H9 (cell line): ENCODE results near the gene FBN1. TPM values are rescaled to one million over a fixed set of nuclear protein-coding genes. Genes with fewer than 3 reads are reported as not detected.

Experiments
- DNase-seq: peaks from one replicate; pipeline ENCODE4 v3.0.0-alpha.2; 2017
- H2AFZ ChIP-seq: one replicate; pipeline ENCODE4 v1.6.1; 2013; ENCODE audit warnings: mild to moderate bottlenecking, low read length, control low read depth, moderate library complexity
- H2AK5ac ChIP-seq: 2 replicates; pipeline ENCODE4 v1.6.1; 2013; ENCODE audit warnings: low read length, control low read depth, mixed read lengths; ENCODE audit not compliant: insufficient read length
- H2BK120ac ChIP-seq: one replicate; pipeline ENCODE4 v1.6.1; 2013; ENCODE audit warnings: low read depth, mild to moderate bottlenecking, low read length, control low read depth, inconsistent platforms; ENCODE audit not compliant: poor library complexity, severe bottlenecking
- H2BK12ac ChIP-seq: 2 replicates; pipeline ENCODE4 v1.6.1; 2013; ENCODE audit warnings: low read length, control low read depth, mixed read lengths, low read depth; ENCODE audit not compliant: insufficient read length
- H2BK15ac ChIP-seq: 2 replicates; pipeline ENCODE4 v1.6.1; 2013; ENCODE audit warnings: low read depth, low read length, control low read depth
- H2BK20ac ChIP-seq: one replicate; pipeline ENCODE4 v1.6.1; 2013; ENCODE audit warnings: low read depth, mild to moderate bottlenecking, low read length, control low read depth, inconsistent platforms; ENCODE audit not compliant: poor library complexity, severe bottlenecking
- H2BK5ac ChIP-seq: 2 replicates; pipeline ENCODE4 v1.6.1; 2013; ENCODE audit warnings: low read length, control low read depth, mixed read lengths; ENCODE audit not compliant: insufficient read length
- H3K14ac ChIP-seq: 2 replicates; pipeline ENCODE4 v1.6.1; 2013; ENCODE audit warnings: low read length, control low read depth; ENCODE audit not compliant: insufficient read depth
- H3K18ac ChIP-seq: 2 replicates; pipeline ENCODE4 v1.6.1; 2013; ENCODE audit warnings: low read depth, mild to moderate bottlenecking, mixed read lengths, low read length, control low read depth; ENCODE audit not compliant: insufficient read length
- H3K23ac ChIP-seq: 2 replicates; pipeline ENCODE4 v1.6.1; 2013; ENCODE audit warnings: low read length, control low read depth, mixed read lengths, low read depth; ENCODE audit not compliant: insufficient read length
- H3K23me2 ChIP-seq: 2 replicates; pipeline ENCODE4 v1.6.1; 2013; ENCODE audit warnings: low read depth, mild to moderate bottlenecking, mixed read lengths, low read length, control low read depth; ENCODE audit not compliant: insufficient read length, poor library complexity, severe bottlenecking
- H3K27ac ChIP-seq: 2 replicates; pipeline ENCODE4 v1.5.1; 2013; ENCODE audit warnings: low read length, control low read depth, mixed read lengths, low read depth; ENCODE audit not compliant: insufficient read length
- H3K27me3 ChIP-seq: 2 replicates; pipeline ENCODE4 v1.6.1; 2013; ENCODE audit warnings: low read length, control low read depth, inconsistent platforms; ENCODE audit not compliant: insufficient read depth
- H3K4ac ChIP-seq: 2 replicates; pipeline ENCODE4 v1.6.1; 2013; ENCODE audit warnings: low read depth, mild to moderate bottlenecking, control low read depth, inconsistent platforms, low read length, moderate library complexity
- H3K4me1 ChIP-seq: 2 replicates; pipeline ENCODE4 v1.6.1; 2013; ENCODE audit warnings: low read length, control low read depth, inconsistent platforms; ENCODE audit not compliant: insufficient read depth
- H3K4me2 ChIP-seq: 2 replicates; pipeline ENCODE4 v1.6.1; 2013; ENCODE audit warnings: low read length, control low read depth, mixed read lengths; ENCODE audit not compliant: insufficient read length, insufficient read depth
- H3K56ac ChIP-seq: 2 replicates; pipeline ENCODE4 v1.6.1; 2013; ENCODE audit warnings: low read depth, mild to moderate bottlenecking, mixed read lengths, low read length, control low read depth; ENCODE audit not compliant: insufficient read length
- H3K79me1 ChIP-seq: 2 replicates; pipeline ENCODE4 v1.6.1; 2013; ENCODE audit warnings: low read depth, mild to moderate bottlenecking, moderate library complexity, low read length, control low read depth, inconsistent platforms; ENCODE audit not compliant: insufficient read depth, poor library complexity, severe bottlenecking
- H3K79me2 ChIP-seq: 2 replicates; pipeline ENCODE4 v1.6.1; 2013; ENCODE audit warnings: low read length, control low read depth, inconsistent platforms; ENCODE audit not compliant: insufficient read depth
- H3K9ac ChIP-seq: 2 replicates; pipeline ENCODE4 v1.6.1; 2013; ENCODE audit warnings: low read length, control low read depth, mixed read lengths; ENCODE audit not compliant: insufficient read length; ENCODE audit errors: extremely low read depth
- H3K9me3 ChIP-seq: one replicate; pipeline ENCODE4 v1.6.1; 2013; ENCODE audit warnings: low read depth, low read length, inconsistent platforms; ENCODE audit not compliant: control insufficient read depth
- H3T11ph ChIP-seq: one replicate; pipeline ENCODE4 v1.6.1; 2013; ENCODE audit warnings: mild to moderate bottlenecking, low read length, control low read depth, inconsistent platforms
- H4K20me1 ChIP-seq: one replicate; pipeline ENCODE4 v1.6.1; 2013; ENCODE audit not compliant: control insufficient read depth, insufficient read length, insufficient read depth
- H4K5ac ChIP-seq: 2 replicates; pipeline ENCODE4 v1.6.1; 2013; ENCODE audit warnings: low read depth, mild to moderate bottlenecking, mixed read lengths, low read length, control low read depth; ENCODE audit not compliant: insufficient read length
- H4K8ac ChIP-seq: replicated peaks from 2 replicates; pipeline ENCODE4 v1.6.1; 2013; ENCODE audit warnings: low read length, control low read depth, mixed read lengths, low read depth; ENCODE audit not compliant: insufficient read length
- H4K91ac ChIP-seq: 2 replicates; pipeline ENCODE4 v1.6.1; 2013; ENCODE audit warnings: low read depth, mild to moderate bottlenecking, moderate library complexity, mixed read lengths, low read length, control low read depth; ENCODE audit not compliant: insufficient read length
- H3K27ac Mint-ChIP-seq, 3 experiments: 2 replicates in 2 of 3; 3 replicates in 1 of 3; pipeline ENCODE4 v1.8.0; 2020 to 2021; ENCODE audit warnings: mixed read lengths in 3 of 3, mild to moderate bottlenecking in 1 of 3, moderate library complexity in 1 of 3
- H3K27me3 Mint-ChIP-seq: 2 replicates; pipeline ENCODE4 v1.8.0; 2021; ENCODE audit warnings: low read depth, mild to moderate bottlenecking, moderate library complexity, mixed read lengths
- H3K36me3 Mint-ChIP-seq, 3 experiments: 2 replicates in 2 of 3; 3 replicates in 1 of 3; pipeline ENCODE4 v1.8.0; 2020 to 2021; ENCODE audit warnings: low read depth in 3 of 3, mixed read lengths in 3 of 3; ENCODE audit not compliant: insufficient read depth in 1 of 3
- H3K4me1 Mint-ChIP-seq, 2 experiments: 2 replicates each; pipeline ENCODE4 v1.8.0; 2020; ENCODE audit warnings: mixed read lengths in 2 of 2
- H3K4me3 Mint-ChIP-seq, 2 experiments: 2 replicates in 1 of 2; 3 replicates in 1 of 2; pipeline ENCODE4 v1.8.0; 2020 to 2021; ENCODE audit warnings: mild to moderate bottlenecking in 2 of 2, mixed read lengths in 2 of 2, moderate library complexity in 1 of 2
- H3K9me3 Mint-ChIP-seq, 2 experiments: 2 replicates in 1 of 2; 3 replicates in 1 of 2; pipeline ENCODE4 v1.8.0; 2020; ENCODE audit warnings: mild to moderate bottlenecking in 2 of 2, mixed read lengths in 2 of 2, moderate library complexity in 1 of 2
- WGBS: extraction: QIAGEN DNeasy Blood & Tissue Kit; methylation state at CpG from one replicate; pipeline ENCODE4 v1.1.7; 2013; ENCODE audit warnings: missing lambda C conversion rate, low lambda C conversion rate, mixed read lengths; ENCODE audit not compliant: insufficient read length; ENCODE audit errors: extremely low coverage; 5-methylcytosine and 5-hydroxymethylcytosine counted together
- total RNA-seq: library from RNA; stranded (reverse); gene quantifications from 2 replicates; pipeline ENCODE4 v1.2.1, GENCODE V29; 2021
- TF ChIP-seq, protein P1 (sequence below): fragments of 200-600 bp; sonication (generic); conservative IDR thresholded peaks from 3 replicates; pipeline ENCODE4 v1.8.0; 2021; ENCODE audit warnings: antibody characterized with exemption, mild to moderate bottlenecking

FBN1 gene
- total RNA-seq, 1 experiment from 2014 or later = 3.6 TPM

DNA sequence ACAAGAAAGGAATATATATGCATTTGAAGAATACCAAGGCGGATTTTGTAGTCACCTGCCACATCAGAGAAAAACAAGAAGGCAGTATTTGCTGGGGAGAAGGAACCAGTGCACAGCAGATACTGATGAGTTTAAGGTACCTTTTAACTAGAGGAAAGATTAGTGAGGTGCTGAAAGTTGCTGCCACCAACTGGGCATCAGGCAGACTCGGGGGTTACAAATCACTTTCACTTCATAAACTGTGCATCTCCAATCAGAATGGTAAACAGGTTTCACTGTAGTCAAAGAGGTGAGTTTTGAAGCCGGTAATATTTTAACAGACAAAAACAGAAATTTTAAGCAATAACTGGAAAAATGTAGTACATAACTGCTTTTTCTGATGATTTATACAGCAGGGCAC lies 4.1 kb downstream of the FBN1 start:
- no peak overlapping the region for H4K91ac ChIP-seq
- no peak overlapping the region for H2BK12ac ChIP-seq
- H3K4ac ChIP-seq = no peak overlapping the region
- H3K27ac ChIP-seq = no peak overlapping the region
- H3K23ac ChIP-seq = no peak overlapping the region
- H3K27me3 ChIP-seq = peaks cover 12% of the 10 kb centered on the region; the same call in 1 of the 2 replicates
- Mint-ChIP-seq H3K4me3 (no peak overlapping the region), H3K36me3 (no peaks in the 10 kb centered on the region), H3K27ac (no peak overlapping the region), H3K4me1 (peaks cover 19 to 20% of the 10 kb centered on the region in 2 experiments), H3K9me3 (no peaks in the 10 kb centered on the region), H3K27me3 (peaks cover 40% of the 10 kb centered on the region)
- H2BK15ac ChIP-seq = no peak overlapping the region
- WGBS = no CpG with 5 or more reads among the region's 3 CpGs
- H3K18ac ChIP-seq = no peak overlapping the region
- H2BK5ac ChIP-seq = no peak overlapping the region
- no peak for DNase-seq
- no peak overlapping the region for H4K5ac ChIP-seq
- H3K4me1 ChIP-seq = peaks cover 2% of the 10 kb centered on the region; the same call in 1 of the 2 replicates
- H2BK20ac ChIP-seq = no peak overlapping the region
- no peak overlapping the region for H4K8ac ChIP-seq
- H3K9me3 ChIP-seq = no peaks in the 10 kb centered on the region
- no peak overlapping the region for H3K9ac ChIP-seq
- H2AK5ac ChIP-seq = no peak overlapping the region
- H3K79me1 ChIP-seq = no peaks in the 10 kb centered on the region
- peaks cover 22% of the 10 kb centered on the region for H3K23me2 ChIP-seq
- H3K56ac ChIP-seq = no peak overlapping the region
- H3T11ph ChIP-seq = no peak overlapping the region
- no peak overlapping the region for H3K4me2 ChIP-seq
- H3K14ac ChIP-seq = no peak overlapping the region
- TF ChIP-seq, protein P1, sequence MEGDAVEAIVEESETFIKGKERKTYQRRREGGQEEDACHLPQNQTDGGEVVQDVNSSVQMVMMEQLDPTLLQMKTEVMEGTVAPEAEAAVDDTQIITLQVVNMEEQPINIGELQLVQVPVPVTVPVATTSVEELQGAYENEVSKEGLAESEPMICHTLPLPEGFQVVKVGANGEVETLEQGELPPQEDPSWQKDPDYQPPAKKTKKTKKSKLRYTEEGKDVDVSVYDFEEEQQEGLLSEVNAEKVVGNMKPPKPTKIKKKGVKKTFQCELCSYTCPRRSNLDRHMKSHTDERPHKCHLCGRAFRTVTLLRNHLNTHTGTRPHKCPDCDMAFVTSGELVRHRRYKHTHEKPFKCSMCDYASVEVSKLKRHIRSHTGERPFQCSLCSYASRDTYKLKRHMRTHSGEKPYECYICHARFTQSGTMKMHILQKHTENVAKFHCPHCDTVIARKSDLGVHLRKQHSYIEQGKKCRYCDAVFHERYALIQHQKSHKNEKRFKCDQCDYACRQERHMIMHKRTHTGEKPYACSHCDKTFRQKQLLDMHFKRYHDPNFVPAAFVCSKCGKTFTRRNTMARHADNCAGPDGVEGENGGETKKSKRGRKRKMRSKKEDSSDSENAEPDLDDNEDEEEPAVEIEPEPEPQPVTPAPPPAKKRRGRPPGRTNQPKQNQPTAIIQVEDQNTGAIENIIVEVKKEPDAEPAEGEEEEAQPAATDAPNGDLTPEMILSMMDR = no peak; the same call in 2 of the 3 replicates
- H4K20me1 ChIP-seq = no peaks in the 10 kb centered on the region
- no peak overlapping the region for H2BK120ac ChIP-seq
- no peaks in the 10 kb centered on the region for H3K79me2 ChIP-seq
- H2AFZ ChIP-seq = no peak overlapping the region
